ENCODE results near the gene IL3.

GRCh38 chr5:132057498-132058255, 2.8 kb upstream of the IL3 start:
- TF ChIP-seq CTCF (IDR thresholded peaks at IDR 0.05), result no peak
- no peak for TF ChIP-seq POLR2AphosphoS5 (IDR thresholded peaks at IDR 0.05)
